ELF-1 (cell line): ENCODE measurements around the gene FGF4.

Source experiments
- DNase-seq: peaks from one replicate; pipeline ENCODE4 v3.0.0-alpha.2; 2016; ENCODE audit warnings: low read depth, low spot score

The FGF4 gene

GRCh38 chr11:69726481-69726880 is 48.7 kb downstream of the FGF4 start:
- no peak for DNase-seq

- DNase-seq: peak; percentile 56
Measured at GRCh38 chr11:69726019-69726418, 49.1 kb downstream of the FGF4 start.

DNA sequence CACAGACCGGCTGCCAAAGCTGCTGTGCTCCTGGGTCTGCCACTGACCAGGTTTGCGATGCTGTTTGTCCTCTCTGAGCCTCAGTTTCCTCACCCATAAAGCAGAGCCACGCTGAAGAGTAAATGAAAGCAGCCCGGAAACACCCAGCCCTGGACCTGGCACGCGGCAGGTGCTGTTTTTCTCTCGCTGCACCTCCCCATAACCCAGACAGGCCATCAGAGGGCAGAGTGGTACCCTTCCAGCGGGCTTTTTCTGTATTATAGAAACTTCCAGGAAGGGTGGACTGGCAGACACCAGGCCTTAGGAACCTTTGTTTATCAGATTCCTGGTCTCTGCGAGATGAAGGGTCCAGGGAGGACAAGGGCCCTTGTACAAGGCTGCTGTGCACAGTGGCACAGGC is 53.4 kb downstream of the FGF4 start:
- peak; percentile 54 for DNase-seq

DNA sequence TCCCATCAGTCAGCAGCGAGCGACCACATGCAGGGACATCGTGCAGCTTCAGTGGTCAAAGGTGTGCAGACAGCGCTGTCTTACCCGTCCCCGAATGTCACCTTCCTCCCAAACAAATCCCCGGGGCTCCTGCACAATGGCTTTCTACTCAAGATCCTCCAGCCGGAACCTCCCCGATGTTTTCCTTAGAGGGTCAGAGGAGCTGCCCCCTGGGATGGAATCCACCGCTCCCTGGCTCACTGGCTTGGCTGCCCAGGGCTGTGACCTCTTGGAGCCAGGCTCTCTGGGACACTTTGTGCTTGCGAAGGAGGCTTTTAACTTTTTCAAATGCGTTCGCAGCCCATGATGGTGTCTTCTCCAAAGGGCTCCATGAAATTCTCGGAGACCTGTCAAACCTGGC is 54.0 kb downstream of the FGF4 start:
- DNase-seq: no peak
